GM19468 (cell line): ENCODE measurements around the gene NEK11.
"Not testable (repeated sequence)": the region's sequence is repeated elsewhere in the genome, so short reads cannot be mapped to it uniquely, and the experiment has no call there.

Experiments used
- ATAC-seq: cut with Tn5 transposase; IDR thresholded peaks from one replicate; pipeline ENCODE4 v1.9.1; 2021; ENCODE audit warnings: mild to moderate bottlenecking, moderate library complexity, moderate number of reproducible peaks; ENCODE audit not compliant: unreplicated experiment; ENCODE audit errors: extremely low read depth

Gene NEK11

GRCh38 chr3:131038326-131038725 lies 11.6 kb downstream of the NEK11 start:
- ATAC-seq = no peak

- ATAC-seq = not testable (repeated sequence)
These were observed 15.8 kb downstream of the NEK11 start for GRCh38 chr3:131042271-131042985.

- ATAC-seq = no peak
These were observed 20.9 kb downstream of the NEK11 start for GRCh38 chr3:131047582-131047981.

- ATAC-seq = no peak
These were observed 21.4 kb downstream of the NEK11 start for GRCh38 chr3:131048030-131048429.

GRCh38 chr3:131050001-131050400 lies 23.3 kb downstream of the NEK11 start:
- ATAC-seq = no peak

GRCh38 chr3:131053043-131053859 lies 26.6 kb downstream of the NEK11 start:
- ATAC-seq = no peak

GRCh38 chr3:131067983-131068382 lies 41.3 kb downstream of the NEK11 start:
- no peak for ATAC-seq

- no peak for ATAC-seq
These were observed 45.5 kb downstream of the NEK11 start for GRCh38 chr3:131072099-131072559.

- no peak for ATAC-seq
These were observed 46.2 kb downstream of the NEK11 start for GRCh38 chr3:131072845-131073244.

- no peak for ATAC-seq
These were observed 49.1 kb downstream of the NEK11 start for GRCh38 chr3:131075632-131076328.

- no peak for ATAC-seq
These were observed 51.2 kb downstream of the NEK11 start for GRCh38 chr3:131077904-131078303.

GRCh38 chr3:131079086-131079485 lies 52.4 kb downstream of the NEK11 start:
- ATAC-seq = no peak

- no peak for ATAC-seq
These were observed 54.5 kb downstream of the NEK11 start for GRCh38 chr3:131081224-131081623.

GRCh38 chr3:131082246-131082645 lies 55.6 kb downstream of the NEK11 start:
- ATAC-seq = no peak

GRCh38 chr3:131082871-131083863 lies 56.5 kb downstream of the NEK11 start:
- ATAC-seq = no peak

- ATAC-seq = no peak
These were observed 65.1 kb downstream of the NEK11 start for GRCh38 chr3:131091768-131092167.

GRCh38 chr3:131107637-131108433 lies 81.2 kb downstream of the NEK11 start:
- no peak for ATAC-seq

- ATAC-seq = no peak
These were observed 82.5 kb downstream of the NEK11 start for GRCh38 chr3:131109156-131109555.

GRCh38 chr3:131110087-131110486 lies 83.4 kb downstream of the NEK11 start:
- no peak for ATAC-seq
